Melanocyte of skin (primary cell): ENCODE measurements around the gene MIS12. TPM values are rescaled to one million over a fixed set of nuclear protein-coding genes. Genes with fewer than 3 reads are reported as not detected.

Experiments used
- total RNA-seq, 2 donors: library from RNA; depleted of rRNA; stranded (reverse); fragments of >200 nt; gene quantifications; 2 replicates each; pipeline ENCODE4 v1.2.3, GENCODE V29; 2012

The MIS12 gene, protein sequence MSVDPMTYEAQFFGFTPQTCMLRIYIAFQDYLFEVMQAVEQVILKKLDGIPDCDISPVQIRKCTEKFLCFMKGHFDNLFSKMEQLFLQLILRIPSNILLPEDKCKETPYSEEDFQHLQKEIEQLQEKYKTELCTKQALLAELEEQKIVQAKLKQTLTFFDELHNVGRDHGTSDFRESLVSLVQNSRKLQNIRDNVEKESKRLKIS
- total RNA-seq: 10 to 100 TPM; 11.4 to 18.6 TPM

DNA sequence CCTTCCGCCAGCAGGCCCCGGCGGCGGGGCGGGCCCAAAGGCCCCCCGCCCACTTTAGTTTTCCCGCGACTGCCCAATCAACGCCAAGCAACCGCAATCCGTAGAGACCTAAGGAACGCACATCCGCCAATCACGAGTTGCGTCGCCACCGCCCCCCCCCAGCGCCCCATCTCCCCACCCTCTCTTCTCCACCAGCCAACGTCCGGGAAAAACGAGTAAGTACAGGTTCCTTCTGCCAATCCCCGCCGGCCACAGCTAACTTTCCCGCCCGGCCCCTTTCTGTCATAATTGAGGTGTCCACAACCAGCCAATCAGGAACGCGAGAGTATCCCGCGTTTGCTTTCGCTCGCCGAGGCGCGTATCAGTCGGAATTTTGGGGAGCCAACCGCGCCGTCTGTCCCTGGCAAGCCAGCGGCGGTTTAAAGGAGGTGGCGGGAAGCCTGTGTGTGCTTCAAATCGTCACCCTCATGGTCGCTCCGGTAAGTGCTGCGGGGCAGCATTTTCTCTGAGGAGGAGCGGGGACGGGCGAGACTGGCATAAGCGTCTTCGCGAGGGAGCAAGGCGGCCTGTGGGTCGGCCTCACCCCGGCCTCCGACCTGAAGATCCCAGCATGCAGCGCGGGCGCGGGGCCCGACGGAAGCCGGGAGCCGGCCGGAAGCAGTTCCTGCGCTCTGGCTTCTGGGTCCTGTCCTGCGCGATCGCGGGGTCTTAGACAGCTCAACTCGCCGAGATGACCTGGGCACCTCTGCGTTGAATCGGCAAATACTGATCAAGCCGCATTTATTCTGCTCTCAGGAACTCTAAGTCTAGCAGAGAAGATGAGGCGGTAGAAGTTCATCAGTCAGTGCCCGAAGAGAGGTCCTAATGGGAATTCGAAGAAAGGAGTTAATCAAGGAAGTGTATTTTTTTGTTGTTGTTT, at the start of gene MIS12:
MIS12 (plus strand) TSS at position 361 of the 919 bp plus-strand sequence. CDS start 2,297 bp downstream, outside the sequence.

DNA sequence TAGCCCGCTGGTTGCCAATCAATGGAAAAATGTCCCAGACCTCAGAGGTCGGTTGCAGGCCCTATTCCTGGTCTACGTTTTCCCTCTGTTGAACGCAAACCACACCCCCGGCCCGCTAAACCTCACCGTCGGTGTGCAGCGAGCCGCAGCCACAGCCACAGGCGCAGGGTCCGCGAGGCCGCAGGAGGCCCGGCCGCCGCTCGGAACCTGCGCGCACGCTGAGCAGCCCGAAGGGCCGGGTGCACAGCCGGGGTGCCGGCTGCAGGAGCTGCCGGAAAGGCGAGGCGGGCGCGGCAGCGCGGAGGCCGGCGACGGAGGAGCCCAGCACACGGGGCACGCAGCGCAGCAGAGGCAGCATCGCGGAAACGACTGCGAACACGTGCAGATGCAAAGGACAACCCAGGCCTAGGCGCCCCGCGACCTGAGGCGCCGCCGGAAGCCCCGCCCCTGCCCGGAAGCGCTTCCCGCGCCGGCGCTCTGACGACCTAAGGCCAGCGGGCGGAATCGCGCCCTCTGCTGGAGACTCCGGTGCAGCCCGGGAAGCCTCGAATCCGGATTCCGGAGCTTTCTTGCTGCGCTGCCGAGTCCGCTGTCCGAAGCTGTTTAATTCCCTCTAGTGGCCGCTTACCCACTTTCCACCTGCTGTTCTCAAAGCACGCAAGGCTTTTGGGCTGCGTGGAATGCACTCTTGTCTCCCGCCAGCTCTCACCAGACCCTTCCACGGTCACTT, 47.5 kb upstream of the MIS12 start, which contains the start of gene C1QBP:
C1QBP (minus strand) TSS at position 440 of the 730 bp plus-strand sequence; CDS start at position 358, 82 bp downstream.

DNA sequence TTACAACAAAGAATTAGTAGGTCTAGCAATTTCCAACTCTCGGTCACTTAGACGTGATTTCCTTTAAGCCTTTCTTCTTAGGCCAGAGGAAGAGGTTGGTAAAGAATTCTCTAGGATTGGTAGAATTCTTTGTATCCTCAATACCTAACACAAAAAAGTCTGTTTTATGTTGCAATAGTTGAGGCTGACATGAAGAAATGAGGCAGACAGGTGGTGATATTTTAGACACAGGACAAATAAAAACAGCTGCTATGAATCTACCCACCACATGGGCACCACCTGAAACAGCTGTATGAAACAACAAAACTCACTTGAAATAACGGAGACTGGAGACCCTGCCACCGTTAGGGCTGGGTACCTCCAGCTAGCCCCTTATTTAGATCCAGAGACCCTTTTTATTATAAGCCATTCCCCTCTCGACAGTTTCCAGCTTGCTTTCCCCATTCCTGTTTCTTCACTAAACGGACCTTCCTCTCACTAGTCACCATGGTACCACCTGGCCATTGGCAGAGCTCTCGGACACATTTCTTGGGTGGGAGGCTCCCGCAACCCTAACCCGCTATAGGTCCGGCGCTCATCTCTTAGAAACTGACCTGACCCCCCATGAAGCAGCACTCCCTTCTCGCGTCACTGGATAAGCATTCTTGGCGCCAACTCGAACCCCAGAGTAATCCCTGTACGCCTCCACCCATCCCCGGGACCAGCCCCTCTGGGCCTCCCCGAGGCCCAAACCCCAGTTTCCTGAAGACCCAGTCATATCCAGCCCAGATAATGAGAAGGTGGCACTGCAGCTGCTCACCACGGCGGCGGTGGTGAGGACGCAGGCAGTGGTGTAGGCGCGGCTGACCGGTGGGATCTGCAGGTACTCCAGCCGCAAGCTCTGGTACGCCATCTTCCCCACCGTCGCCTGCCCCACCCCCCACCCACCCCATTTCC, 828 bp upstream of the MIS12 start, which contains the start of gene DERL2:
DERL2 (minus strand) TSS at position 909 of the 936 bp plus-strand sequence; CDS start at position 892, 17 bp downstream.

Other genes with a start within 250 kb of the MIS12 start
- gene RABEP1, start 204.3 kb upstream of the MIS12 start, total RNA-seq: 10 to 100 TPM; 35.4 to 35.6 TPM
- 100 to 1,000 TPM in 1 of 2 donors, 10 to 100 TPM in 1; 54.7 to 102 TPM for gene NUP88, start 66.9 kb upstream of the MIS12 start, total RNA-seq
- 10 to 100 TPM; 28.2 to 37.3 TPM for gene RPAIN, start 66.4 kb upstream of the MIS12 start, total RNA-seq
- gene C1QBP, start 47.4 kb upstream of the MIS12 start, total RNA-seq: 100 to 1,000 TPM; 178 to 431 TPM
- 10 to 100 TPM; 26.8 to 45.0 TPM for gene DHX33, start 17.6 kb upstream of the MIS12 start, total RNA-seq
- 10 to 100 TPM; 21.3 to 30.6 TPM for gene DERL2, start 388 bp upstream of the MIS12 start, total RNA-seq
- gene NLRP1, start 97.9 kb downstream of the MIS12 start, total RNA-seq: 1 to 10 TPM in 1 of 2 donors, under 1 TPM in 1; 0.33 to 1.4 TPM